ENCODE data around the gene ZNF474.

The ZNF474 gene

GRCh38 chr5:122175091-122175490 lies 45.7 kb downstream of the ZNF474 start:
- no peak overlapping the region for H3K27ac ChIP-seq (ENCODE audit: low read length)
- no peaks in the 10 kb centered on the region for H3K9me3 ChIP-seq (ENCODE audit: control insufficient read depth, low read depth, low read length)
- H3K27me3 ChIP-seq (ENCODE audit: control insufficient read depth, insufficient read depth, low read length) = no peaks in the 10 kb centered on the region
- H3K9ac ChIP-seq (ENCODE audit: low read length) = no peak overlapping the region
- peaks cover 5% of the 10 kb centered on the region for H3K4me1 ChIP-seq (ENCODE audit: control insufficient read depth, low read depth, low read length)
- no peak overlapping the region for H3K4me3 ChIP-seq (ENCODE audit: low read length)
- no peaks in the 10 kb centered on the region for H3K36me3 ChIP-seq (ENCODE audit: control insufficient read depth, low read depth, low read length)

- Histone ChIP-seq H3K9ac (ENCODE audit: low read length) (no peak overlapping the region), H3K4me3 (ENCODE audit: low read length) (no peak overlapping the region), H3K27me3 (ENCODE audit: control insufficient read depth, insufficient read depth, low read length) (no peaks in the 10 kb centered on the region), H3K36me3 (ENCODE audit: control insufficient read depth, low read depth, low read length) (no peaks in the 10 kb centered on the region), H3K4me1 (ENCODE audit: control insufficient read depth, low read depth, low read length) (no peaks in the 10 kb centered on the region), H3K27ac (ENCODE audit: low read length) (no peak overlapping the region), H3K9me3 (ENCODE audit: control insufficient read depth, low read depth, low read length) (no peaks in the 10 kb centered on the region)
Observed at GRCh38 chr5:122175852-122176251, 46.5 kb downstream of the ZNF474 start.

GRCh38 chr5:122177161-122177560 lies 47.8 kb downstream of the ZNF474 start:
- Histone ChIP-seq H3K9ac (ENCODE audit: low read length) (no peak overlapping the region), H3K36me3 (ENCODE audit: control insufficient read depth, low read depth, low read length) (no peaks in the 10 kb centered on the region), H3K27ac (ENCODE audit: low read length) (no peak overlapping the region), H3K27me3 (ENCODE audit: control insufficient read depth, insufficient read depth, low read length) (no peaks in the 10 kb centered on the region), H3K4me1 (ENCODE audit: control insufficient read depth, low read depth, low read length) (peaks cover 4% of the 10 kb centered on the region), H3K4me3 (ENCODE audit: low read length) (no peak overlapping the region), H3K9me3 (ENCODE audit: control insufficient read depth, low read depth, low read length) (no peaks in the 10 kb centered on the region)

- H3K27ac ChIP-seq (ENCODE audit: low read length) = no peak overlapping the region
- no peak overlapping the region for H3K9ac ChIP-seq (ENCODE audit: low read length)
- H3K4me1 ChIP-seq (ENCODE audit: control insufficient read depth, low read depth, low read length) = peaks cover 18% of the 10 kb centered on the region
- H3K4me3 ChIP-seq (ENCODE audit: low read length) = no peak overlapping the region
- H3K36me3 ChIP-seq (ENCODE audit: control insufficient read depth, low read depth, low read length) = no peaks in the 10 kb centered on the region
- no peaks in the 10 kb centered on the region for H3K9me3 ChIP-seq (ENCODE audit: control insufficient read depth, low read depth, low read length)
- no peaks in the 10 kb centered on the region for H3K27me3 ChIP-seq (ENCODE audit: control insufficient read depth, insufficient read depth, low read length)
Observed at GRCh38 chr5:122179701-122180100, 50.4 kb downstream of the ZNF474 start.

GRCh38 chr5:122180146-122180712 lies 50.9 kb downstream of the ZNF474 start:
- Histone ChIP-seq H3K9ac (ENCODE audit: low read length) (no peak overlapping the region), H3K27ac (ENCODE audit: low read length) (no peak overlapping the region), H3K4me1 (ENCODE audit: control insufficient read depth, low read depth, low read length) (peaks cover 18% of the 10 kb centered on the region), H3K27me3 (ENCODE audit: control insufficient read depth, insufficient read depth, low read length) (no peaks in the 10 kb centered on the region), H3K36me3 (ENCODE audit: control insufficient read depth, low read depth, low read length) (no peaks in the 10 kb centered on the region), H3K4me3 (ENCODE audit: low read length) (no peak overlapping the region), H3K9me3 (ENCODE audit: control insufficient read depth, low read depth, low read length) (no peaks in the 10 kb centered on the region)

- Histone ChIP-seq H3K36me3 (ENCODE audit: control insufficient read depth, low read depth, low read length) (no peaks in the 10 kb centered on the region), H3K27ac (ENCODE audit: low read length) (no peak overlapping the region), H3K4me3 (ENCODE audit: low read length) (no peak overlapping the region), H3K27me3 (ENCODE audit: control insufficient read depth, insufficient read depth, low read length) (no peaks in the 10 kb centered on the region), H3K9ac (ENCODE audit: low read length) (no peak overlapping the region), H3K4me1 (ENCODE audit: control insufficient read depth, low read depth, low read length) (peaks cover 18% of the 10 kb centered on the region), H3K9me3 (ENCODE audit: control insufficient read depth, low read depth, low read length) (no peaks in the 10 kb centered on the region)
Observed at GRCh38 chr5:122180863-122181548, 51.7 kb downstream of the ZNF474 start.

- peaks cover 18% of the 10 kb centered on the region for H3K4me1 ChIP-seq (ENCODE audit: control insufficient read depth, low read depth, low read length)
- no peaks in the 10 kb centered on the region for H3K27me3 ChIP-seq (ENCODE audit: control insufficient read depth, insufficient read depth, low read length)
- no peak overlapping the region for H3K27ac ChIP-seq (ENCODE audit: low read length)
- H3K9ac ChIP-seq (ENCODE audit: low read length) = no peak overlapping the region
- H3K4me3 ChIP-seq (ENCODE audit: low read length) = no peak overlapping the region
- no peaks in the 10 kb centered on the region for H3K36me3 ChIP-seq (ENCODE audit: control insufficient read depth, low read depth, low read length)
- H3K9me3 ChIP-seq (ENCODE audit: control insufficient read depth, low read depth, low read length) = no peaks in the 10 kb centered on the region
Observed at GRCh38 chr5:122181863-122182262, 52.5 kb downstream of the ZNF474 start.

GRCh38 chr5:122182491-122182921 lies 53.2 kb downstream of the ZNF474 start:
- H3K36me3 ChIP-seq (ENCODE audit: control insufficient read depth, low read depth, low read length) = no peaks in the 10 kb centered on the region
- H3K27ac ChIP-seq (ENCODE audit: low read length) = no peak overlapping the region
- H3K27me3 ChIP-seq (ENCODE audit: control insufficient read depth, insufficient read depth, low read length) = no peaks in the 10 kb centered on the region
- H3K9me3 ChIP-seq (ENCODE audit: control insufficient read depth, low read depth, low read length) = no peaks in the 10 kb centered on the region
- peaks cover 18% of the 10 kb centered on the region for H3K4me1 ChIP-seq (ENCODE audit: control insufficient read depth, low read depth, low read length)
- H3K4me3 ChIP-seq (ENCODE audit: low read length) = no peak overlapping the region
- no peak overlapping the region for H3K9ac ChIP-seq (ENCODE audit: low read length)

GRCh38 chr5:122183098-122183787 lies 53.9 kb downstream of the ZNF474 start:
- Histone ChIP-seq H3K9me3 (ENCODE audit: control insufficient read depth, low read depth, low read length) (no peaks in the 10 kb centered on the region), H3K27me3 (ENCODE audit: control insufficient read depth, insufficient read depth, low read length) (no peaks in the 10 kb centered on the region), H3K4me1 (ENCODE audit: control insufficient read depth, low read depth, low read length) (peaks cover 18% of the 10 kb centered on the region), H3K9ac (ENCODE audit: low read length) (no peak overlapping the region), H3K4me3 (ENCODE audit: low read length) (no peak overlapping the region), H3K36me3 (ENCODE audit: control insufficient read depth, low read depth, low read length) (no peaks in the 10 kb centered on the region), H3K27ac (ENCODE audit: low read length) (no peak overlapping the region)

- H3K4me1 ChIP-seq (ENCODE audit: control insufficient read depth, low read depth, low read length) = peaks cover 18% of the 10 kb centered on the region
Observed at GRCh38 chr5:122183788-122184170, 54.4 kb downstream of the ZNF474 start.

GRCh38 chr5:122184676-122185255 lies 55.4 kb downstream of the ZNF474 start:
- no peaks in the 10 kb centered on the region for H3K27me3 ChIP-seq (ENCODE audit: control insufficient read depth, insufficient read depth, low read length)
- H3K4me3 ChIP-seq (ENCODE audit: low read length) = no peak overlapping the region
- H3K36me3 ChIP-seq (ENCODE audit: control insufficient read depth, low read depth, low read length) = no peaks in the 10 kb centered on the region
- H3K4me1 ChIP-seq (ENCODE audit: control insufficient read depth, low read depth, low read length) = peaks cover 18% of the 10 kb centered on the region
- no peak overlapping the region for H3K27ac ChIP-seq (ENCODE audit: low read length)
- no peak overlapping the region for H3K9ac ChIP-seq (ENCODE audit: low read length)
- H3K9me3 ChIP-seq (ENCODE audit: control insufficient read depth, low read depth, low read length) = no peaks in the 10 kb centered on the region

More at GRCh38 chr5:122183788-122184170, 54.4 kb downstream of the ZNF474 start:
- Histone ChIP-seq H3K36me3 (ENCODE audit: control insufficient read depth, low read depth, low read length) (no peaks in the 10 kb centered on the region), H3K9ac (ENCODE audit: low read length) (no peak overlapping the region), H3K4me3 (ENCODE audit: low read length) (no peak overlapping the region), H3K27me3 (ENCODE audit: control insufficient read depth, insufficient read depth, low read length) (no peaks in the 10 kb centered on the region), H3K27ac (ENCODE audit: low read length) (no peak overlapping the region), H3K9me3 (ENCODE audit: control insufficient read depth, low read depth, low read length) (no peaks in the 10 kb centered on the region)

All from iPS-18a (cell line).